Heart left ventricle (tissue), 13 donors: ENCODE data around the gene PROCA1.

Source experiments
- CTCF ChIP-seq, 12 donors: fragments of 200-600 bp; sonication (generic) in 4 of 12; IDR thresholded peaks; one replicate each; pipeline versions ENCODE4 v1.5.0 to v1.8.0; 2018 to 2022; ENCODE audit warnings: antibody characterized with exemption in 12 of 12, mild to moderate bottlenecking in 5 of 12
- POLR2A ChIP-seq, 2 donors: fragments of 450-650 bp; IDR thresholded peaks; one replicate each; pipeline ENCODE4 v1.6.1; 2017; ENCODE audit warnings: antibody characterized with exemption in 2 of 2, mild to moderate bottlenecking in 2 of 2, moderate library complexity in 2 of 2
- donor health status: ischemic (EF 13 %, LVEDD 7.1; RV severe dilation, severe dysfunction).
- donor health status: DM: no; HTN: yes; CAD: no.
- donor health status: DM: no; HTN: no; CAD: no.
- donor health status: ischemic (EF 25% LVEDD 6.9; RV normal size, moderate dysfunction).
- donor health status: ischemic (EF 25% LVEDD 5.7; RV mildly dilated, moderate dysfunction).
- donor health status: ischemic (EF 35%, LVEDD 5.7; RV mildly dilated, moderate dysfunction).
- donor health status: nonischemic (EF 11% LVEDD 7.7; RV severe dilation, severe dysfunction).
- donor health status: DM: yes; HTN: yes; CAD: no.
- donor health status: PGD.
- donor health status: ischemic (EF 29% LVEDD 5.4; RV normal size, mild dysfunction).
- donor health status: nonischemic (EF 23%, LVEDD 6.1; RV moderate dilation, normal function).

- no peak for TF ChIP-seq CTCF (IDR thresholded peaks at IDR 0.05)
- no peak for TF ChIP-seq POLR2A (IDR thresholded peaks at IDR 0.05)
Measured at GRCh38 chr17:28746611-28747050, 34.9 kb upstream of the PROCA1 start.
